Kidney (tissue), 14 donors: Measurements from ENCODE around the gene VPS35L. TPM values are rescaled to one million over a fixed set of nuclear protein-coding genes. Genes with fewer than 3 reads are reported as not detected.
A peak's percentile ranks its signal among the peaks of the same experiment; 100 is the strongest.

Experiments used
- DNase-seq, 5 donors: peaks; one replicate each; pipeline ENCODE4 v3.0.0-alpha.2; 2013 to 2020
- FAIRE-seq: peaks from 2 replicates; lab custom pipeline; 2012; peaks lifted over from hg19 to GRCh38; lab: Jason Lieb, UNC
- H3K27ac ChIP-seq, 2 donors: one replicate each; pipeline ENCODE4 v1.7.0; 2013; ENCODE audit warnings: low read depth in 2 of 2, low read length in 2 of 2, inconsistent platforms in 1 of 2
- H3K27me3 ChIP-seq: one replicate; pipeline ENCODE4 v1.7.1; 2013; ENCODE audit warnings: low read length, inconsistent platforms; ENCODE audit not compliant: control insufficient read depth, insufficient read depth
- H3K36me3 ChIP-seq, 3 donors: one replicate each; pipeline versions ENCODE4 v1.7.0 to v1.7.1; 2013; ENCODE audit warnings: low read length in 3 of 3, control low read depth in 1 of 3, inconsistent platforms in 1 of 3; ENCODE audit not compliant: insufficient read depth in 3 of 3, control insufficient read depth in 2 of 3
- H3K4me1 ChIP-seq, 3 donors: one replicate each; pipeline versions ENCODE4 v1.7.0 to v1.7.1; 2013; ENCODE audit warnings: low read length in 3 of 3, inconsistent platforms in 1 of 3, low read depth in 1 of 3; ENCODE audit not compliant: control insufficient read depth in 2 of 3, insufficient read depth in 2 of 3
- H3K4me3 ChIP-seq, 3 donors: one replicate each; pipeline versions ENCODE4 v1.7.0 to v1.8.1; 2013; ENCODE audit warnings: low read length in 3 of 3, control low read depth in 1 of 3, inconsistent platforms in 1 of 3
- H3K9ac ChIP-seq, 3 donors: one replicate each; pipeline versions ENCODE4 v1.7.0 to v1.7.1; 2013; ENCODE audit warnings: low read length in 3 of 3, control low read depth in 1 of 3, inconsistent platforms in 1 of 3
- H3K9me3 ChIP-seq, 3 donors: one replicate each; pipeline versions ENCODE4 v1.7.0 to v1.7.1; 2013; ENCODE audit warnings: low read length in 3 of 3, control low read depth in 1 of 3, inconsistent platforms in 1 of 3; ENCODE audit not compliant: control insufficient read depth in 2 of 3, insufficient read depth in 1 of 3
- CTCF ChIP-seq: IDR thresholded peaks from 3 replicates; pipeline ENCODE4 v1.5.1; 2012; ENCODE audit warnings: mild to moderate bottlenecking, moderate library complexity, borderline replicate concordance; ENCODE audit not compliant: insufficient read depth; ENCODE audit errors: extremely low read depth
- intact Hi-C: fragments of 100-400 bp; cut with DNase I; formaldehyde crosslinking; loops from one replicate; pipeline ENCODE4 v1.11.1; 2022
- polyA plus RNA-seq: library from polyadenylated mRNA; stranded (reverse); fragments of 350-450 nt; fragmentation: Illumina TruSeq; extraction: RNeasy Lipid Tissue Mini Kit (QIAGEN cat#74804); gene quantifications from one replicate; pipeline ENCODE4 v1.2.3, GENCODE V29; 2014; ENCODE audit warnings: low read depth, low replicate concordance; ENCODE audit not compliant: insufficient read depth
- total RNA-seq: library from RNA; stranded (reverse); fragmentation: NEBNext Ultra II Directional; extraction: Animal tissue kit (Norgen Biotek cat#: 25700); gene quantifications from one replicate; pipeline ENCODE4 v1.2.1, GENCODE V29; 2021
- donor health status: control.
- donor health status: control.
- donor health status: control.
- donor health status: control.
- donor health status: control.
- donor health status: DM: yes; HTN: yes; CAD: no.
- donor health status: Normal renal cell carcinoma (clear cell type).

The VPS35L gene
- total and polyA plus RNA-seq, 2 donors from 2014 or later, result 42.4 to 63.5 TPM

- Histone ChIP-seq H3K9ac (no peak overlapping the region), H3K4me1 (peaks cover 0 to 5% (median 3%) of the 10 kb centered on the region in 3 donors), H3K9me3 (no peaks in the 10 kb centered on the region), H3K27ac (no peak overlapping the region), H3K27me3 (no peaks in the 10 kb centered on the region), H3K36me3 (peaks cover 2 to 6% (median 5%) of the 10 kb centered on the region in 3 donors), H3K4me3 (no peak overlapping the region)
- FAIRE-seq (no peak), DNase-seq (no peak)
- intact Hi-C loops, result no loop called here
- no peak for TF ChIP-seq CTCF
Observed at GRCh38 chr16:19691161-19691711, 135.7 kb downstream of the VPS35L start.

- H3K4me1 ChIP-seq, result peaks cover 0 to 19% (median 13%) of the 10 kb centered on the region in 3 donors
- H3K27ac ChIP-seq, result no peak overlapping the region
- H3K36me3 ChIP-seq, result peaks cover 0 to 3% (median 2%) of the 10 kb centered on the region in 3 donors
- H3K9me3 ChIP-seq, result no peaks in the 10 kb centered on the region
- peak in 1 of 5 donors; percentile 28 for DNase-seq
- TF ChIP-seq CTCF, result no peak
- no peak overlapping the region for H3K9ac ChIP-seq
- H3K4me3 ChIP-seq, result no peak overlapping the region
- FAIRE-seq, result no peak
- H3K27me3 ChIP-seq, result no peaks in the 10 kb centered on the region
- intact Hi-C loops, result no loop called here
Observed at GRCh38 chr16:19694989-19695388, 139.5 kb downstream of the VPS35L start.

- no peak overlapping the region for H3K4me3 ChIP-seq
- DNase-seq (peak in 4 of 5 donors; percentile 11 to 88 (median 41)), FAIRE-seq (no peak)
- no peak for TF ChIP-seq CTCF
- peaks cover 0 to 3% (median 2%) of the 10 kb centered on the region in 3 donors for H3K36me3 ChIP-seq
- H3K9ac ChIP-seq, result peak overlapping the region in 1 of 3 donors; percentile 30
- H3K4me1 ChIP-seq, result peaks cover 0 to 19% (median 13%) of the 10 kb centered on the region in 3 donors
- H3K27ac ChIP-seq, result peak overlapping the region; percentile 42 to 65
- no peaks in the 10 kb centered on the region for H3K9me3 ChIP-seq
- intact Hi-C loops, result no loop called here
- no peaks in the 10 kb centered on the region for H3K27me3 ChIP-seq
Observed at GRCh38 chr16:19696328-19696727, 140.8 kb downstream of the VPS35L start.
